Measurements from ENCODE around the gene ORAI3. TPM values are rescaled to one million over a fixed set of nuclear protein-coding genes. Genes with fewer than 3 reads are reported as not detected.
A peak's percentile ranks its signal among the peaks of the same experiment; 100 is the strongest.

The ORAI3 gene
- total and polyA plus RNA-seq, 2 of the 13 experiments (the other 11 are each of a cell fraction or from before 2014, with no cell fraction given), result 11.4 to 32.0 TPM

GRCh38 chr16:30921748-30922419 is 27.0 kb upstream of the ORAI3 start (continued):
- TF ChIP-seq, protein P1, sequence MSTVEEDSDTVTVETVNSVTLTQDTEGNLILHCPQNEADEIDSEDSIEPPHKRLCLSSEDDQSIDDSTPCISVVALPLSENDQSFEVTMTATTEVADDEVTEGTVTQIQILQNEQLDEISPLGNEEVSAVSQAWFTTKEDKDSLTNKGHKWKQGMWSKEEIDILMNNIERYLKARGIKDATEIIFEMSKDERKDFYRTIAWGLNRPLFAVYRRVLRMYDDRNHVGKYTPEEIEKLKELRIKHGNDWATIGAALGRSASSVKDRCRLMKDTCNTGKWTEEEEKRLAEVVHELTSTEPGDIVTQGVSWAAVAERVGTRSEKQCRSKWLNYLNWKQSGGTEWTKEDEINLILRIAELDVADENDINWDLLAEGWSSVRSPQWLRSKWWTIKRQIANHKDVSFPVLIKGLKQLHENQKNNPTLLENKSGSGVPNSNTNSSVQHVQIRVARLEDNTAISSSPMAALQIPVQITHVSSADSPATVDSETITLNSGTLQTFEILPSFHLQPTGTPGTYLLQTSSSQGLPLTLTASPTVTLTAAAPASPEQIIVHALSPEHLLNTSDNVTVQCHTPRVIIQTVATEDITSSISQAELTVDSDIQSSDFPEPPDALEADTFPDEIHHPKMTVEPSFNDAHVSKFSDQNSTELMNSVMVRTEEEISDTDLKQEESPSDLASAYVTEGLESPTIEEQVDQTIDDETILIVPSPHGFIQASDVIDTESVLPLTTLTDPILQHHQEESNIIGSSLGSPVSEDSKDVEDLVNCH (CRISPR knock-in tag; IDR thresholded peaks at IDR 0.05), result peak; percentile 61; the same call in 1 of the 2 replicates
- no peak for TF ChIP-seq ZNF431 (CRISPR knock-in tag; IDR thresholded peaks at IDR 0.05; ENCODE audit: borderline replicate concordance, low read depth)
- no peak for TF ChIP-seq ZNF496 (CRISPR knock-in tag; IDR thresholded peaks at IDR 0.05; ENCODE audit: insufficient replicate concordance)
- peak; percentile 36 for TF ChIP-seq TAF1 (CRISPR knock-in tag; IDR thresholded peaks at IDR 0.05)
- TF ChIP-seq, protein P2, sequence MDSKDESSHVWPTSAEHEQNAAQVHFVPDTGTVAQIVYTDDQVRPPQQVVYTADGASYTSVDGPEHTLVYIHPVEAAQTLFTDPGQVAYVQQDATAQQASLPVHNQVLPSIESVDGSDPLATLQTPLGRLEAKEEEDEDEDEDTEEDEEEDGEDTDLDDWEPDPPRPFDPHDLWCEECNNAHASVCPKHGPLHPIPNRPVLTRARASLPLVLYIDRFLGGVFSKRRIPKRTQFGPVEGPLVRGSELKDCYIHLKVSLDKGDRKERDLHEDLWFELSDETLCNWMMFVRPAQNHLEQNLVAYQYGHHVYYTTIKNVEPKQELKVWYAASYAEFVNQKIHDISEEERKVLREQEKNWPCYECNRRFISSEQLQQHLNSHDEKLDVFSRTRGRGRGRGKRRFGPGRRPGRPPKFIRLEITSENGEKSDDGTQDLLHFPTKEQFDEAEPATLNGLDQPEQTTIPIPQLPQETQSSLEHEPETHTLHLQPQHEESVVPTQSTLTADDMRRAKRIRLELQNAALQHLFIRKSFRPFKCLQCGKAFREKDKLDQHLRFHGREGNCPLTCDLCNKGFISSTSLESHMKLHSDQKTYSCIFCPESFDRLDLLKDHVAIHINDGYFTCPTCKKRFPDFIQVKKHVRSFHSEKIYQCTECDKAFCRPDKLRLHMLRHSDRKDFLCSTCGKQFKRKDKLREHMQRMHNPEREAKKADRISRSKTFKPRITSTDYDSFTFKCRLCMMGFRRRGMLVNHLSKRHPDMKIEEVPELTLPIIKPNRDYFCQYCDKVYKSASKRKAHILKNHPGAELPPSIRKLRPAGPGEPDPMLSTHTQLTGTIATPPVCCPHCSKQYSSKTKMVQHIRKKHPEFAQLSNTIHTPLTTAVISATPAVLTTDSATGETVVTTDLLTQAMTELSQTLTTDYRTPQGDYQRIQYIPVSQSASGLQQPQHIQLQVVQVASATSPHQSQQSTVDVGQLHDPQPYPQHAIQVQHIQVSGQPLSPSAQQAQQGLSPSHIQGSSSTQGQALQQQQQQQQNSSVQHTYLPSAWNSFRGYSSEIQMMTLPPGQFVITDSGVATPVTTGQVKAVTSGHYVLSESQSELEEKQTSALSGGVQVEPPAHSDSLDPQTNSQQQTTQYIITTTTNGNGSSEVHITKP (CRISPR knock-in tag; IDR thresholded peaks at IDR 0.05; ENCODE audit: low read depth), result no peak; the same call in 1 of the 2 replicates
- no peak for TF ChIP-seq RBAK (CRISPR knock-in tag; IDR thresholded peaks at IDR 0.05)
- TF ChIP-seq, protein P3, sequence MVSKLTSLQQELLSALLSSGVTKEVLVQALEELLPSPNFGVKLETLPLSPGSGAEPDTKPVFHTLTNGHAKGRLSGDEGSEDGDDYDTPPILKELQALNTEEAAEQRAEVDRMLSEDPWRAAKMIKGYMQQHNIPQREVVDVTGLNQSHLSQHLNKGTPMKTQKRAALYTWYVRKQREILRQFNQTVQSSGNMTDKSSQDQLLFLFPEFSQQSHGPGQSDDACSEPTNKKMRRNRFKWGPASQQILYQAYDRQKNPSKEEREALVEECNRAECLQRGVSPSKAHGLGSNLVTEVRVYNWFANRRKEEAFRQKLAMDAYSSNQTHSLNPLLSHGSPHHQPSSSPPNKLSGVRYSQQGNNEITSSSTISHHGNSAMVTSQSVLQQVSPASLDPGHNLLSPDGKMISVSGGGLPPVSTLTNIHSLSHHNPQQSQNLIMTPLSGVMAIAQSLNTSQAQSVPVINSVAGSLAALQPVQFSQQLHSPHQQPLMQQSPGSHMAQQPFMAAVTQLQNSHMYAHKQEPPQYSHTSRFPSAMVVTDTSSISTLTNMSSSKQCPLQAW (CRISPR knock-in tag; IDR thresholded peaks at IDR 0.05), result peak; percentile 75
- TF ChIP-seq CSRNP2 (CRISPR knock-in tag; conservative IDR thresholded peaks at IDR 0.05; ENCODE audit: low read depth), result no peak
- TF ChIP-seq NFKB2 (CRISPR knock-in tag; IDR thresholded peaks at IDR 0.05; ENCODE audit: borderline replicate concordance), result 0 out of 2 replicates have a peak, but pooled peaks have one; percentile 13
- TF ChIP-seq, protein P4, sequence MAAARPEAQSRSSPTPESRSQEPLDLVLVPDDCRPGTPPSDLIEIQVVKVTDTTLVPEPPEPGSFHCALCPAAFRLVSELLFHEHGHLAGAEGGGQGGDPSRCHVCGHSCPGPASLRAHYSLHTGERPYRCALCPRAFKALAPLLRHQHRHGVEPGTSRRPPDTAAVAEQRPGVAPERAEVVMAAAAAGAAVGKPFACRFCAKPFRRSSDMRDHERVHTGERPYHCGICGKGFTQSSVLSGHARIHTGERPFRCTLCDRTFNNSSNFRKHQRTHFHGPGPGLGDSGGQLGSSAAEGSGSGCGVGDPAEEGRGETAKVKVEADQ (CRISPR knock-in tag; IDR thresholded peaks at IDR 0.05; ENCODE audit: borderline replicate concordance), result no peak
- no peak for TF ChIP-seq ZNF333 (CRISPR knock-in tag; IDR thresholded peaks at IDR 0.05; ENCODE audit: borderline replicate concordance)
- no peak; the same call in 1 of the 2 replicates for TF ChIP-seq ARNTL (CRISPR knock-in tag; IDR thresholded peaks at IDR 0.05)
- TF ChIP-seq YEATS4 (CRISPR knock-in tag; IDR thresholded peaks at IDR 0.05; ENCODE audit: borderline replicate concordance), result no peak; the same call in 1 of the 2 replicates
- TF ChIP-seq MATR3 (CRISPR knock-in tag; IDR thresholded peaks at IDR 0.05), result no peak
- no peak for TF ChIP-seq FOXO4 (CRISPR knock-in tag; conservative IDR thresholded peaks at IDR 0.05)
- no peak for TF ChIP-seq SETDB1 (CRISPR knock-in tag; IDR thresholded peaks at IDR 0.05; ENCODE audit: borderline replicate concordance)
